HCT116 (cell line): ENCODE data around the gene KLHL34. TPM values are rescaled to one million over a fixed set of nuclear protein-coding genes. Genes with fewer than 3 reads are reported as not detected.

ENCODE experiments used
- ATAC-seq: fragments of 200-7000 bp; cut with Tn5 transposase; 2 replicates; pipeline ENCODE4 v1.9.1; 2020; ENCODE audit warnings: mild to moderate bottlenecking, moderate library complexity
- BruUV-seq: library from RNA; stranded (reverse); fragments of 400-500 nt; replicated peaks from 2 replicates; lab custom pipeline; 2021; lab: Mats Ljungman, UMichigan
- CTCF ChIA-PET: fragments of 300-600 bp; sonication (Branson Sonifier 250); formaldehyde crosslinking; loops from one replicate; lab custom pipeline; 2021; ENCODE audit warnings: antibody characterized with exemption; lab: Charles Lee
- POLR2A ChIA-PET: fragments of 300-600, 350-600 bp; sonication (Branson Sonifier 250); formaldehyde crosslinking; loops from one replicate; lab custom pipeline; 2021; ENCODE audit warnings: antibody characterized with exemption; lab: Charles Lee
- RAD21 ChIA-PET, 2 experiments: fragments of 300-600 bp; sonication (Branson Sonifier 250); formaldehyde crosslinking; loops; one replicate each; lab custom pipeline; 2023; ENCODE audit warnings: low total read pairs in 2 of 2; ENCODE audit not compliant: uncharacterized antibody in 2 of 2, unreplicated experiment in 2 of 2, low non-redundant PET in 1 of 2; lab: Charles Lee
- DNase-seq: peaks from one replicate; pipeline ENCODE4 v3.0.0-alpha.2; 2010; ENCODE audit warnings: low read depth, low spot score
- H2AFZ ChIP-seq: fragments of 200-600 bp; shearing (Covaris generic), sonication (generic); 2 replicates; pipeline ENCODE4 v1.6.1; 2017; ENCODE audit warnings: low read depth, mixed run types, mixed read lengths, antibody characterized with exemption, low read length; ENCODE audit not compliant: poor library complexity, severe bottlenecking
- H3K27ac ChIP-seq: 2 replicates; pipeline ENCODE4 v1.5.1; 2012; ENCODE audit warnings: low read depth, low read length
- H3K27me3 ChIP-seq: fragments of 200-600 bp; sonication (generic); 2 replicates; pipeline ENCODE4 v1.6.1; 2016; ENCODE audit warnings: mixed run types, low read length, mixed read lengths; ENCODE audit not compliant: insufficient read depth
- H3K36me3 ChIP-seq, 2 experiments: fragments of 200-500 bp in 1 of 2; fragments of 200-600 bp in 1 of 2; sonication (Bioruptor generic) in 1 of 2; sonication (generic) in 1 of 2; 2 replicates each; pipeline versions ENCODE4 v1.5.1 to v1.6.1; 2014 to 2016; ENCODE audit warnings: low read length in 2 of 2, inconsistent platforms in 1 of 2, mixed read lengths in 1 of 2, mixed run types in 1 of 2; ENCODE audit not compliant: insufficient read depth in 2 of 2, control insufficient read depth in 1 of 2
- H3K4me1 ChIP-seq, 2 experiments: fragments of 200-600 bp in 1 of 2; sonication (generic) in 1 of 2; 2 replicates each; pipeline versions ENCODE4 v1.5.1 to v1.6.1; 2012 to 2017; ENCODE audit warnings: low read length in 2 of 2, inconsistent platforms in 1 of 2, mild to moderate bottlenecking in 1 of 2, mixed read lengths in 1 of 2, mixed run types in 1 of 2, moderate library complexity in 1 of 2; ENCODE audit not compliant: insufficient read depth in 2 of 2, control insufficient read depth in 1 of 2
- H3K4me2 ChIP-seq: fragments of 200-600 bp; sonication (generic); 2 replicates; pipeline ENCODE4 v1.6.1; 2017; ENCODE audit warnings: mixed run types, low read length, mixed read lengths
- H3K4me3 ChIP-seq, 2 experiments: fragments of 200-600 bp in 1 of 2; sonication (generic) in 1 of 2; replicated peaks in 1 of 2; 2 replicates each; pipeline ENCODE4 v1.5.1; 2011 to 2016; ENCODE audit warnings: low read length in 2 of 2, control low read depth in 1 of 2, low read depth in 1 of 2, mild to moderate bottlenecking in 1 of 2, mixed read lengths in 1 of 2, mixed run types in 1 of 2
- H3K79me2 ChIP-seq: fragments of 200-600 bp; sonication (generic); 2 replicates; pipeline ENCODE4 v1.6.1; 2017; ENCODE audit warnings: mild to moderate bottlenecking, mixed run types, low read length, moderate library complexity, mixed read lengths; ENCODE audit not compliant: insufficient read depth
- H3K9ac ChIP-seq: fragments of 200-600 bp; sonication (generic); 2 replicates; pipeline ENCODE4 v1.6.1; 2016; ENCODE audit warnings: low read length, mixed read lengths
- H3K9me2 ChIP-seq: fragments of 200-600 bp; sonication (generic), shearing (Covaris generic); 2 replicates; pipeline ENCODE4 v1.6.1; 2017; ENCODE audit warnings: mixed run types, mild to moderate bottlenecking, moderate library complexity; ENCODE audit not compliant: insufficient read depth
- H3K9me3 ChIP-seq, 2 experiments: fragments of 200-500 bp in 1 of 2; fragments of 200-600 bp in 1 of 2; sonication (Bioruptor generic) in 1 of 2; sonication (generic) in 1 of 2; 2 replicates each; pipeline ENCODE4 v1.6.1; 2014 to 2017; ENCODE audit warnings: low read length in 2 of 2, mixed read lengths in 2 of 2, inconsistent platforms in 1 of 2, low read depth in 1 of 2, mild to moderate bottlenecking in 1 of 2, mixed run types in 1 of 2, moderate library complexity in 1 of 2; ENCODE audit not compliant: control insufficient read depth in 1 of 2, insufficient read depth in 1 of 2
- H4K20me1 ChIP-seq: fragments of 200-600 bp; sonication (generic), shearing (Covaris generic); 2 replicates; pipeline ENCODE4 v1.6.1; 2017; ENCODE audit warnings: mixed run types, mild to moderate bottlenecking, moderate library complexity; ENCODE audit not compliant: insufficient read depth
- CBX3 ChIP-seq: IDR thresholded peaks from 2 replicates; pipeline ENCODE4 v1.6.1; 2012; ENCODE audit warnings: low read depth
- CEBPB ChIP-seq: IDR thresholded peaks from 2 replicates; pipeline ENCODE4 v1.6.1; 2012; ENCODE audit warnings: low read depth
- EGR1 ChIP-seq: IDR thresholded peaks from 2 replicates; pipeline ENCODE4 v1.6.1; 2012; ENCODE audit warnings: low read depth
- ELF1 ChIP-seq: IDR thresholded peaks from 2 replicates; pipeline ENCODE4 v1.6.1; 2012; ENCODE audit warnings: low read depth, borderline replicate concordance
- EZH2 ChIP-seq: fragments of 200-600 bp; sonication (generic); IDR thresholded peaks from 2 replicates; pipeline ENCODE4 v1.6.1; 2017; ENCODE audit warnings: antibody characterized with exemption, mixed run types
- FOSL1 ChIP-seq: IDR thresholded peaks from 2 replicates; pipeline ENCODE4 v1.6.1; 2012; ENCODE audit warnings: low read depth
- JUND ChIP-seq: IDR thresholded peaks from 2 replicates; pipeline ENCODE4 v1.6.1; 2012
- SIN3A ChIP-seq: IDR thresholded peaks from 2 replicates; pipeline ENCODE4 v1.6.1; 2012; ENCODE audit warnings: low read depth
- SP1 ChIP-seq: IDR thresholded peaks from 2 replicates; pipeline ENCODE4 v1.6.1; 2012; ENCODE audit warnings: low read depth
- SRF ChIP-seq: IDR thresholded peaks from 2 replicates; pipeline ENCODE4 v1.6.1; 2012; ENCODE audit warnings: low read depth
- TCF7L2 ChIP-seq: IDR thresholded peaks from 2 replicates; pipeline ENCODE4 v1.7.0; 2011; ENCODE audit warnings: borderline replicate concordance, inconsistent platforms; ENCODE audit not compliant: insufficient read depth, insufficient read length; ENCODE audit errors: extremely low read depth
- intact Hi-C: fragments of 100-400 bp; cut with micrococcal nuclease; formaldehyde crosslinking; loops from 2 replicates; pipeline ENCODE4 v1.10.0; 2022
- total RNA-seq: library from RNA; stranded (reverse); gene quantifications from one replicate; pipeline ENCODE4 v1.2.1, GENCODE V29; 2021; ENCODE audit not compliant: unreplicated experiment
- TF ChIP-seq, protein P1 (sequence below): IDR thresholded peaks from 2 replicates; pipeline ENCODE4 v1.6.1; 2011; ENCODE audit warnings: mild to moderate bottlenecking, low read length, moderate library complexity; ENCODE audit not compliant: insufficient replicate concordance; ENCODE audit errors: extremely low read depth
- TF ChIP-seq, protein P2 (sequence below), 3 experiments: fragments of 200-600 bp in 1 of 3; sonication (generic) in 1 of 3; IDR thresholded peaks in 2 of 3; conservative IDR thresholded peaks in 1 of 3; 2 replicates each; pipeline ENCODE4 v1.5.1; 2012 to 2017; ENCODE audit warnings: low read depth in 2 of 3, low read length in 2 of 3, antibody characterized with exemption in 1 of 3, borderline replicate concordance in 1 of 3, control low read depth in 1 of 3, mild to moderate bottlenecking in 1 of 3, mixed read lengths in 1 of 3, mixed run types in 1 of 3, moderate library complexity in 1 of 3; ENCODE audit not compliant: insufficient read depth in 1 of 3
- TF ChIP-seq, protein P3 (sequence below): IDR thresholded peaks from 2 replicates; pipeline ENCODE4 v1.6.1; 2012

Gene KLHL34
- total RNA-seq, 1 experiment from 2014 or later, result not detected

DNA sequence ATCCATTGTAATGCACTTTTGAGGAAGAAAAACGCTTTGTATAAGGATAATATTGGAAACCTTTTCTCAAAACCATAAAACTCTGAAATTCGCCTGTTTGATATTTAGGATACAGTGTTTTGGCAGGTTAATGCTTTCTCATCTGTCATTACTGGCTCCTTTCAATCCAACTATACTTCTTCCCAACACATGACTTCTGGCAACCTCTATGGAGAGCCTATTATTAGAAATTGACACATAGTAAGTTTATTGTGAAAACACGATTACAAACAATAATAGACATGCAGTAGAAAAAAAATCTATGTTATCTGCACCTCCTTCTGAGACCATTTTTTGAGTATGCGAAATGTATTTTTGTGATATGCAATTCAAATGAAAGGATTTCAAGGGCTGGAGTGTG is 4.6 kb upstream of the KLHL34 start:
- Histone ChIP-seq H3K27me3 (no peaks in the 10 kb centered on the region), H3K79me2 (no peaks in the 10 kb centered on the region), H3K4me3 (no peak overlapping the region), H3K4me1 (no peaks in the 10 kb centered on the region), H3K36me3 (no peaks in the 10 kb centered on the region), H2AFZ (no peak overlapping the region), H3K4me2 (no peak overlapping the region), H3K27ac (no peak overlapping the region), H4K20me1 (no peaks in the 10 kb centered on the region), H3K9me2 (no peaks in the 10 kb centered on the region), H3K9me3 (no peaks in the 10 kb centered on the region), H3K9ac (no peak overlapping the region)
- no peak for DNase-seq
- CTCF ChIA-PET, result no interaction called here
- no peak for TF ChIP-seq EGR1
- no peak for TF ChIP-seq JUND
- no peak for TF ChIP-seq CBX3
- ATAC-seq, result no peak
- no TSS peak for BruUV-seq
- POLR2A ChIA-PET, result no interaction called here
- intact Hi-C loops, result no loop called here
- RAD21 ChIA-PET, result no interaction called here

DNA sequence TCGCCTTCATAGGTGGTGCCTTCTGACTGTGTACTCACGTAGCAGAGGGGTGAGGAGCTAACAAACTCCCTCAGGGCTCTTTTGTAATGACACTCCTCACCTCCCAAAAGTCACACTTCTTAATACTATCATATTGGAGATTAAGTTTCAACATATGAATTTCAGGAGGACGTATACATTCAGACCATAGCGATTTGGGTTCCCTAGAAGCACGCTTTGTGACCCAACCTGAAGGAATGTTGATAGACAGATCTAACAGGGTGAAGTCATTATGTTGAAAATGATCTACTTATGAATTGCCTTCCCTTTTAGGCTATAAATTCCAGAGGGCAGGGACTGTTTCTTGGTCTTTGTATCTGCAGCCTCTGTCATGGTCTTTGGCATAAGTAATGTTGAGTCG is 3.2 kb upstream of the KLHL34 start:
- Histone ChIP-seq H2AFZ (no peak overlapping the region), H3K4me3 (no peak overlapping the region), H3K27me3 (no peaks in the 10 kb centered on the region), H3K4me2 (no peak overlapping the region), H3K27ac (no peak overlapping the region), H3K9me3 (no peaks in the 10 kb centered on the region), H3K4me1 (no peaks in the 10 kb centered on the region), H3K9me2 (no peaks in the 10 kb centered on the region), H3K9ac (no peak overlapping the region), H3K36me3 (no peaks in the 10 kb centered on the region), H4K20me1 (no peaks in the 10 kb centered on the region), H3K79me2 (no peaks in the 10 kb centered on the region)
- intact Hi-C loops, result no loop called here
- BruUV-seq, result no TSS peak
- DNase-seq, result no peak
- POLR2A ChIA-PET, result no interaction called here
- RAD21 ChIA-PET, result no interaction called here
- CTCF ChIA-PET, result no interaction called here
- ATAC-seq, result no peak
- TF ChIP-seq, protein P1, sequence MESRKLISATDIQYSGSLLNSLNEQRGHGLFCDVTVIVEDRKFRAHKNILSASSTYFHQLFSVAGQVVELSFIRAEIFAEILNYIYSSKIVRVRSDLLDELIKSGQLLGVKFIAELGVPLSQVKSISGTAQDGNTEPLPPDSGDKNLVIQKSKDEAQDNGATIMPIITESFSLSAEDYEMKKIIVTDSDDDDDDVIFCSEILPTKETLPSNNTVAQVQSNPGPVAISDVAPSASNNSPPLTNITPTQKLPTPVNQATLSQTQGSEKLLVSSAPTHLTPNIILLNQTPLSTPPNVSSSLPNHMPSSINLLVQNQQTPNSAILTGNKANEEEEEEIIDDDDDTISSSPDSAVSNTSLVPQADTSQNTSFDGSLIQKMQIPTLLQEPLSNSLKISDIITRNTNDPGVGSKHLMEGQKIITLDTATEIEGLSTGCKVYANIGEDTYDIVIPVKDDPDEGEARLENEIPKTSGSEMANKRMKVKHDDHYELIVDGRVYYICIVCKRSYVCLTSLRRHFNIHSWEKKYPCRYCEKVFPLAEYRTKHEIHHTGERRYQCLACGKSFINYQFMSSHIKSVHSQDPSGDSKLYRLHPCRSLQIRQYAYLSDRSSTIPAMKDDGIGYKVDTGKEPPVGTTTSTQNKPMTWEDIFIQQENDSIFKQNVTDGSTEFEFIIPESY, result no peak
- TF ChIP-seq, protein P2, sequence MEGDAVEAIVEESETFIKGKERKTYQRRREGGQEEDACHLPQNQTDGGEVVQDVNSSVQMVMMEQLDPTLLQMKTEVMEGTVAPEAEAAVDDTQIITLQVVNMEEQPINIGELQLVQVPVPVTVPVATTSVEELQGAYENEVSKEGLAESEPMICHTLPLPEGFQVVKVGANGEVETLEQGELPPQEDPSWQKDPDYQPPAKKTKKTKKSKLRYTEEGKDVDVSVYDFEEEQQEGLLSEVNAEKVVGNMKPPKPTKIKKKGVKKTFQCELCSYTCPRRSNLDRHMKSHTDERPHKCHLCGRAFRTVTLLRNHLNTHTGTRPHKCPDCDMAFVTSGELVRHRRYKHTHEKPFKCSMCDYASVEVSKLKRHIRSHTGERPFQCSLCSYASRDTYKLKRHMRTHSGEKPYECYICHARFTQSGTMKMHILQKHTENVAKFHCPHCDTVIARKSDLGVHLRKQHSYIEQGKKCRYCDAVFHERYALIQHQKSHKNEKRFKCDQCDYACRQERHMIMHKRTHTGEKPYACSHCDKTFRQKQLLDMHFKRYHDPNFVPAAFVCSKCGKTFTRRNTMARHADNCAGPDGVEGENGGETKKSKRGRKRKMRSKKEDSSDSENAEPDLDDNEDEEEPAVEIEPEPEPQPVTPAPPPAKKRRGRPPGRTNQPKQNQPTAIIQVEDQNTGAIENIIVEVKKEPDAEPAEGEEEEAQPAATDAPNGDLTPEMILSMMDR (IDR thresholded peaks at IDR 0.05 in 2 of 3, conservative IDR thresholded peaks at IDR 0.05 in 1 of 3; ENCODE audit: borderline replicate concordance in 1 of 3, insufficient read depth in 1 of 3, low read depth in 2 of 3, low read length in 2 of 3), result no peak
- no peak for TF ChIP-seq SP1
- TF ChIP-seq FOSL1, result no peak
- TF ChIP-seq CEBPB, result no peak
- no peak for TF ChIP-seq SIN3A
- TF ChIP-seq SRF, result no peak
- no peak for TF ChIP-seq EGR1
- no peak for TF ChIP-seq ELF1
- TF ChIP-seq EZH2, result no peak
- TF ChIP-seq TCF7L2, result no peak
- TF ChIP-seq, protein P3, sequence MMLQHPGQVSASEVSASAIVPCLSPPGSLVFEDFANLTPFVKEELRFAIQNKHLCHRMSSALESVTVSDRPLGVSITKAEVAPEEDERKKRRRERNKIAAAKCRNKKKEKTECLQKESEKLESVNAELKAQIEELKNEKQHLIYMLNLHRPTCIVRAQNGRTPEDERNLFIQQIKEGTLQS, result no peak
